ENCODE measurements around the gene PDILT.

The PDILT gene

DNA sequence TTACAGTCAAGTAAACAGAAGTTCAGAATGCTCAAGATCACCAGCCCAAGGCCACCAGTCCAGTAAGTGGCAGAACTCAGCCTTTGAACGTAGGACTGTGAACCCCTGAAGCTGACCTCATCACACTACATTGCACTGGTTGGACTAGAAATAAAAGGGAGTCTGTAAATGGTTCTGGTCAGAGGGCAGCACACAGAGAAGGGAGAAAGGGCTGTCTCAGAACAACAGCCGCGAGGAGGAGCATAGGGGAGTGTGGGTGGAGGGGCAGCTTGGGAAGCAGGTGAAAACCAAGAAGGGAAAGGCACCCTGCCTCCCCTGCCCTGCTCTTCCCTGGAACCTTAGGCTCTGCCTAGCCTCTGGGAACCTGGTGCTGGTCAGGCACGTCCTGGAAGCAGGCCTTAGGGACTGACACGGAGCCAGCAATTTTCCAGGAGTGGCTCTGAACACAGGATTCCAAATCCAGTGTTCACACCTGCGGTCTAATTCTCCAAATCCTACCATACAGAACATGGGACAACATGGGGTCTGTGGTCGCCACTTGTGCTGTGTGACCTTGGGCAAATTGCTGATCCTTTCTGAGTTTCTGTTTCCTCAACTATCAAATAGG, 7.0 kb downstream of the PDILT start:
- no peak for TF ChIP-seq SIN3A (IDR thresholded peaks at IDR 0.05; ENCODE audit: borderline replicate concordance, insufficient read depth, low read length)
- no peak for TF ChIP-seq TAF1 (IDR thresholded peaks at IDR 0.05; ENCODE audit: borderline replicate concordance, insufficient read depth, low read length)
- no peak for TF ChIP-seq FOXP2 (optimal IDR thresholded peaks at IDR 0.05; ENCODE audit: borderline replicate concordance, extremely low read depth, extremely low read length, insufficient read depth)

DNA sequence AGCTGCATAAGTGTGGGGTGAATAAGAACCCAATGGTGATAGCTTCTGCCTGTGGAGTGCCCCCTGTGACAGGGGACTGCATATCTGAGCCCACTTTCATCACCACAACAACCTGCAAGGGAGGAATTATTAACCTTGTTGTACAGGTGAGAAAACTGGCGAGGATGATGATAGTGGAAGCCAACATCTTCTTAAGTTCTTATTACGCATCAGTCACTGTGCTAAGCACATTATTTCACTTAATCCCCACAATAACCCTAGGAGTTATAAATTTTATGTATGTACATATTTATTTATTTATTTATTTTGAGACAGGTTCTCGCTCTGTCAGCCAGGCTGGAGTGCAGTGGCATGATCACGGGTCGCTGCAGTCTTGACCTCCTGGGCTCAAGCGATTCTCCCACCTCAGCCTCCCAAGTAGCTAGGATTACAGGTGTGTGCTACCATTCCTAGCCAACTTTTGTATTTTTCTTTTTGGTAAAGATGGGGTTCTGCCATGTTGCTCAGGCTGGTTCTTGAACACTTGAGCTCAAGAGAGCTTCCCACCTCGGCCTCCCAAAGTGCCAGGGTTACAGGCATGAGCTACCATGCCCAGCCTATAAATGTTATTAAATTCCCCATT, 7.6 kb downstream of the PDILT start:
- no peak for TF ChIP-seq FOXP2 (optimal IDR thresholded peaks at IDR 0.05; ENCODE audit: borderline replicate concordance, extremely low read depth, extremely low read length, insufficient read depth)
- TF ChIP-seq SIN3A (IDR thresholded peaks at IDR 0.05; ENCODE audit: borderline replicate concordance, insufficient read depth, low read length): no peak
- no peak for TF ChIP-seq REST (IDR thresholded peaks at IDR 0.05; ENCODE audit: insufficient read depth in 1 of 2, low read depth in 2 of 2, low read length in 2 of 2)
- TF ChIP-seq POLR2AphosphoS5 (IDR thresholded peaks at IDR 0.05; ENCODE audit: low read depth, low read length): no peak

GRCh38 chr16:20395946-20396345, 8.6 kb downstream of the PDILT start:
- TF ChIP-seq SIN3A (IDR thresholded peaks at IDR 0.05; ENCODE audit: borderline replicate concordance, insufficient read depth, low read length): no peak
- no peak for TF ChIP-seq FOXP2 (optimal IDR thresholded peaks at IDR 0.05; ENCODE audit: borderline replicate concordance, extremely low read depth, extremely low read length, insufficient read depth)
- no peak for TF ChIP-seq REST (IDR thresholded peaks at IDR 0.05; ENCODE audit: insufficient read depth in 1 of 2, low read depth in 2 of 2, low read length in 2 of 2)
- no peak for TF ChIP-seq POLR2AphosphoS5 (IDR thresholded peaks at IDR 0.05; ENCODE audit: low read depth, low read length)
- no peak for TF ChIP-seq TAF1 (IDR thresholded peaks at IDR 0.05; ENCODE audit: borderline replicate concordance, insufficient read depth, low read length)

GRCh38 chr16:20393801-20394577, 10.5 kb downstream of the PDILT start:
- TF ChIP-seq POLR2AphosphoS5 (IDR thresholded peaks at IDR 0.05; ENCODE audit: low read depth, low read length) (no peak), FOXP2 (optimal IDR thresholded peaks at IDR 0.05; ENCODE audit: borderline replicate concordance, extremely low read depth, extremely low read length, insufficient read depth) (no peak), REST (IDR thresholded peaks at IDR 0.05; ENCODE audit: insufficient read depth in 1 of 2, low read depth in 2 of 2, low read length in 2 of 2) (no peak), TAF1 (IDR thresholded peaks at IDR 0.05; ENCODE audit: borderline replicate concordance, insufficient read depth, low read length) (no peak), SIN3A (IDR thresholded peaks at IDR 0.05; ENCODE audit: borderline replicate concordance, insufficient read depth, low read length) (no peak)

GRCh38 chr16:20391045-20391444, 13.5 kb downstream of the PDILT start:
- TF ChIP-seq TAF1 (IDR thresholded peaks at IDR 0.05; ENCODE audit: borderline replicate concordance, insufficient read depth, low read length) (no peak), FOXP2 (optimal IDR thresholded peaks at IDR 0.05; ENCODE audit: borderline replicate concordance, extremely low read depth, extremely low read length, insufficient read depth) (no peak), REST (IDR thresholded peaks at IDR 0.05; ENCODE audit: insufficient read depth in 1 of 2, low read depth in 2 of 2, low read length in 2 of 2) (no peak), POLR2AphosphoS5 (IDR thresholded peaks at IDR 0.05; ENCODE audit: low read depth, low read length) (no peak), SIN3A (IDR thresholded peaks at IDR 0.05; ENCODE audit: borderline replicate concordance, insufficient read depth, low read length) (no peak)

Measured in PFSK-1 (cell line).